Measurements from ENCODE around the gene RAI2.

DNA sequence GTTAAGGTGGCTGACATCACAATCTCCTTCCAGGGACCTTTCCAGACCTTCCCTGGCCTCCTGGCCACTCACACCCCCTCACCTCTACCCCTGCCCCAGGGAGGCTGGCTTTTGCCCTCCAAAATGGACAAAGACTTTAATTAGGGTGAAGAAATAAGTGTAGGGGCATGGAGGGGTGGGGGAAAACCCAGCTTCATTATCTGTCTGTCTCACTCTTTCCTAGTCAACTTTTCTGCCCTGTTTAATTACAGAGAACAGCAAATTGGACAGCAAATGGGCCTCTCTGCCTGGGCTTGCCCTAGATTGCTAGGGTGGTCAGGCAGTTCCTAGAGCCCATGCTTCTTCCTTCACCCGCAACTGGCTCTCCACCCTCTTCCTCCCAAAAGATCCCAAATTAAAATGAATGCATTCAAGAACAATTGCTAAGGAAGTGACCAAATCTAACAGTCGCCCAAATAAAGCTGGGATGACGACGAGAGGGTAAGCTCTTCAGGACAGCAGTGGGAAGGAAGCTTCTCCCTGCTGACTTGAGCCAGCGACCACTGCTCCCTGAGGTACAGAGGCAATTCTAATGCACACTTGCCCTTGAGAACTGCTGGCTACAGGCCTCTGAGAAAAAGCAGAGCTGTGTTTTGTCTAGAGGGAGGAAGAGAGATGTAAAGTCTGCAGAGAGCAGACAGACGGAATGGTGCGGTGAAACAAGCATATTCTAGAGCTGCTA, 12.4 kb downstream of the RAI2 start:
- TF ChIP-seq, protein P1, sequence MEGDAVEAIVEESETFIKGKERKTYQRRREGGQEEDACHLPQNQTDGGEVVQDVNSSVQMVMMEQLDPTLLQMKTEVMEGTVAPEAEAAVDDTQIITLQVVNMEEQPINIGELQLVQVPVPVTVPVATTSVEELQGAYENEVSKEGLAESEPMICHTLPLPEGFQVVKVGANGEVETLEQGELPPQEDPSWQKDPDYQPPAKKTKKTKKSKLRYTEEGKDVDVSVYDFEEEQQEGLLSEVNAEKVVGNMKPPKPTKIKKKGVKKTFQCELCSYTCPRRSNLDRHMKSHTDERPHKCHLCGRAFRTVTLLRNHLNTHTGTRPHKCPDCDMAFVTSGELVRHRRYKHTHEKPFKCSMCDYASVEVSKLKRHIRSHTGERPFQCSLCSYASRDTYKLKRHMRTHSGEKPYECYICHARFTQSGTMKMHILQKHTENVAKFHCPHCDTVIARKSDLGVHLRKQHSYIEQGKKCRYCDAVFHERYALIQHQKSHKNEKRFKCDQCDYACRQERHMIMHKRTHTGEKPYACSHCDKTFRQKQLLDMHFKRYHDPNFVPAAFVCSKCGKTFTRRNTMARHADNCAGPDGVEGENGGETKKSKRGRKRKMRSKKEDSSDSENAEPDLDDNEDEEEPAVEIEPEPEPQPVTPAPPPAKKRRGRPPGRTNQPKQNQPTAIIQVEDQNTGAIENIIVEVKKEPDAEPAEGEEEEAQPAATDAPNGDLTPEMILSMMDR (IDR thresholded peaks at IDR 0.05; ENCODE audit: low read depth, low read length): no peak
- no peak for TF ChIP-seq EZH2phosphoT487 (IDR thresholded peaks at IDR 0.05; ENCODE audit: low read depth)
